ENCODE results near the gene COG4.
"Not testable (repeated sequence)": the region's sequence is repeated elsewhere in the genome, so short reads cannot be mapped to it uniquely, and the experiment has no call there.

The COG4 gene

DNA sequence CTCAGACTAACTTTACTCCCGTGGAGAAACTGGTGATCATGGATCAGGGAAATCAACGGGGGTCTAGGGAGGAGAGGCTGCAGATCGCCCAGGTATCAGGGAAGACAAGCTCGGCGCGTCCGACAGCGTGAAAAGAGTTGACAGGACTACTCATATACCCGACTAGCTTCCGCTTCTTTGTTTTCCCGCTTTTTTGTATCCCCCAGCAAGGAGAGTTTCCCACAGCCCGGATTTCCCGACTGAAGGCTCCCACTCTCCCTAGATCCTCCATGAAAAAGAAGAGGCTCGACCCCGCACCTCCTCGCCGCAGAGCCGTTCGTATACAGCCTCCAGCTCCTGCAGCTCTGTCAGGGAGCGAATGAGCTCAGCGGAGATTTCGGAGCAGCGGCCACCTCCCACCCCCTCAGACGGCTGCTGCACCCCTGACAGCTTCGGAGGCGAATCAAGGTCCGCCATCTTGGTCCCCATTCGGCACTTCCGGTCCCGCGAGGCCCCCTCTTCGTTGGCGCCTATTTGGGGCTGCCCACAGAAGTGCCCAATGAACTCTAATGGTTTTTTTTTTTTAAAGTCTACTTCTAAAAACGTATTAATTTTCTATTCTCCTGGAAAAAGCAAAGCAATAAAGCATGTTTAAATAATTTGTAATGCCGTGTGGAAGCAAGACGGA is at the start of gene COG4:
TSS of gene COG4 (minus strand) at position 479 of the 667 bp plus-strand sequence. CDS start at position 468, 11 bp downstream.
- peak; percentile 20 to 87 (median 80) for DNase-seq

DNA sequence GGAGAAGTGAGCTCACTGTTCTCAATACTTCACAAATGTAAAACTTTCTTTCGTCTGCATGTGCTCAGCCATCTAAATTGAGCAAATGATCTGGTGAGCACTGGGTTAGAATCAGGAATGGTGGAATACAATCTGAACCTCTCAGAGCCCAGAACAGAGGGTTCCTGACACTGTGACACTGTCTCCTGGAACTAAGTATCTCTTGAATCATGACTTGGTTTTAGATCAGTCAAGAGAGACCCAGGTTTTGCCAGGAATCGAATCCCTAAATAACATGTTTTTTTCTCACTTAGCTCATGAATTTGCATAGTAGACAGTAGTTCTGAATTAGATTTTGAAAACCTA is 49.5 kb upstream of the COG4 start:
- DNase-seq, result no peak

DNA sequence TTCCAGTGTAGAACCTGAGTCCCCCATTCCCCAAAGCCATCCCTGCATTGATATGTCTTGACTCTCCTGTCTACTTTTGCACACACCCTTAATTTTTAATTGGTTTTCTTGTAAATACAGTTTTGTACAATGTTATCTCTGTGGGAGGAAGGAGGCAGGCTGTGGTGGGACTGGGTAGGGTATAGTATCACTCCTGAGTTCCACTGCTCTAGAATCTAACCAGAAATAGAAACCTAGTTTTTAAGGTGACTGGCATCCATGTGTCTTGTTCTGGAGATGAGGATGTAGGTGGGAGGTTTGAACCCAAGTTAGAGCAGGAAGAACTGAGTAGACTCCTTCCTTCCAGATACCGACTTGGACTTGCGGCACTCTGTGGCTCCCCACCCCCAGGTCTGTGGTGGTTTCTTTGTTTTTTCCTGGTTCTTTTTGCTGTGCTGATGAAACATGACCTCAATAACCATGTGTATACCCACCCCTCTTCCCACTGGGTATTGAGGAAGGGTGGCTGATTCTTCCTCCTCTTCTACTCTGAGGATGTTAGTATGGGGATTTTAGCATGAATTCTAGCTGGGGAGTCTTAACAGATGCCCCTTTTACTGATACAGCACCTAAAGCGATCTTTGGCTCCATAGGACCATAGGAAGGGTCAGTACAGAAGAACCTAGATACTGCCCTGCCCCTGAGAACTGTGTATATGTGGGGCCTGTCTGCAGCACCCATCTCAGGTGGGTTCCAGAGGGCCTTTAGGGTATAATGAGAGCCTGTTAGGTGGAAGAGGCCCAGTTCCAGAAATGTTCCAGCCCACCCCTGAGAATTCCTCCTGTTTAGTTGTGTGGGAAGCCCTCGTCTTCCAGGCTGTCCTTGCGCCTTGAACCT is 48.9 kb upstream of the COG4 start:
- no peak for DNase-seq

DNA sequence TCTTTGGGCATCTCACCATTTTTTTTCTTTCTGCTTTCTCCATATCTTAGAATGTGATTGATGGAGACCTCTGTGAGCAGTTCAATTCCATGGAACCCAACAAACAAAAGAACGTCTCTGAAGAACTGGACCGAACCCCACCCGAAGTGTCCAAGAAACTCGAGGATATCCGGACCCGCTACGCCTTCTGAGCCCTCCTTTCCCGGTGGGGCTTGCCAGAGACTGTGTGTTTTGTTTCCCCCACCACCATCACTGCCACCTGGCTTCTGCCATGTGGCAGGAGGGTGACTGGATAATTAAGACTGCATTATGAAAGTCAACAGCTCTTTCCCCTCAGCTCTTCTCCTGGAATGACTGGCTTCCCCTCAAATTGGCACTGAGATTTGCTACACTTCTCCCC is 48.3 kb upstream of the COG4 start:
- DNase-seq, result no peak

DNA sequence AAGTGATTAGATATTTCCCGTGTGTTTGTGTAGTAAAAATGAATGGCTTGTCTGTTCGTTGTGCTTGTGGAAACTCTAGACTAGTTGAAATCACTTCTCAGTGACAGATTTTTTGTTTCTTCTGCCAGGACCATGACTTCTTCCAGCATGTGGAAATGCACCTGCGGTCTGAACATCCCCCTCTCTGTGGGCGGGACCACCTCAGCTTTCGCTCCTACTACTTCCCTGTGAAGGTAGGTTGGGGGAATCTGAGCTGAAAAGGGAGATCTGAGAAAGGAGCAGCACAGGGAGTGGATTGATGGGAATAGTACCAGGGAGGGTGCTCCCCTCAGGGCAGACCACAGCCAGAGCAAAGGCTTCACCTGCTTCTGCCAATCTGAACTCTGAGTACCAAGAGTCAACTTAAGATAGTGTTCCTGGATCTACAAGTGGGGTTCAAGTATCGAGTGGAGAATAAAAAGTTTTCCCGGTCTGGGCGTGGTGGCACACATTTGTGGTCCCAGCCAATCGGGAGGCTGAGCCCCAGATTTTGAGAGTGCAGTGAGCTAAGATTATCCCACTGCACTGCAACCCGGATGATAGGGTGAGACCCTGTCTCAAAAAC is 47.7 kb upstream of the COG4 start:
- no peak for DNase-seq

DNA sequence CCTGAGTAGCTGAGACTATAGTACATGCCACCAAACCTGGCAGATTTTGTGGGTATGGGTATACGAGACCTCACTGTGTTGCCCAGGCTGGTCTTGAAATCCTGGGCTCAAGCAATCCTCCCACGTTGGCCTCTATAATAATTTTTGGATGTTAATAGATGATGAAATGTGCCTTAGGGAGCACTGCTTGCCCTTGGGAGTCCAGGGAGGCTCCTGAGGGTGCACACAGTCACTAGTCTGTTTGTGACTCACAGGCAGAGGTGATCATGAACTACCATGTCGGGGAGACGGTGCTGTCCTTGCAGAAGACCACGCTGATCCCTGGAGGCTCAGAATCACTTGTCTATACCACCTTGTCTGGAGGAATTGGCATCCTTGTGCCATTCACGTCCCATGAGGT is 46.4 kb upstream of the COG4 start:
- no peak for DNase-seq

DNA sequence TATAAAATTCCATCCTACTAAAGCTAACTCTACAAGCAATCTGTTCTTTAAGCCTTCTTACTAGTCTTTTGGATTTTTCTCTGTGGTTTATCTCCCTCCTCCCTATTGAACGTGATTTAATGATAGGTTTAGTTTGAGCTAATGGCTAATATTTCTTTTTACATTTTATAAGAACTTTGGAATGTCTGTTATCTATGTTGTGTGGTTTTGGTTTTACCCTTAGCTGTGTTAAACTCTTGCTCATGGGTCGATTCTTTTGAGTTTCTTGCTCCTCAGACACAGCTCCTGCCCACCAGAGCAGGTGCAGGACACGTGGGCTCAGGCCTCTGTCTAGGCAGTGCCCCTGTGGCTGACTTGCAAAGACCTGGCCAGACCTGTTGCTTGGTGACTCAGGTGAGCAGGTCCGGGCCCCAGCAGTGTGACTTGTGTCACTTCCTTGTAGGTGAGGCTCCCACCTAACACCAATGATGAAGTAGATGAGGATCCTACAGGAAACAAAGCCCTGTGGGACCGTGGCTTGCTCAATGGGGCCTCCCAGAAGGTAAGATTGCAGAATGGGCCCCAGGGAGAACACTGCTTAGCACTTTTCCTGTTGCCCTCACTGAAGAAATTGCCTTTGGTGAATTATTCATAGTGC is 45.4 kb upstream of the COG4 start:
- DNase-seq, result no peak

DNA sequence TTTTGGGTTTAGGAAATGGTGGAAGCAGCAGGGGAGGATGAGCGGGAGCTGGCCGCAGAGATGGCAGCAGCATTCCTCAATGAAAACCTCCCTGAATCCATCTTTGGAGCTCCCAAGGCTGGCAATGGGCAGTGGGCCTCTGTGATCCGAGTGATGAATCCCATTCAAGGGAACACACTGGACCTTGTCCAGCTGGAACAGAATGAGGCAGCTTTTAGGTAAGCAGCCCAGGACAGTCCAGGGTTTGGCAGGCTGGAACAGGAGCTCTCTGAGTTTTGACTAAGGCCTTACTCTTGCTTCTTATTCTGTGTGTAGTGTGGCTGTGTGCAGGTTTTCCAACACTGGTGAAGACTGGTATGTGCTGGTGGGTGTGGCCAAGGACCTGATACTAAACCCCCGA is 41.7 kb upstream of the COG4 start:
- DNase-seq, result peak in 9 of 14 donors; percentile 6 to 35 (median 20)

DNA sequence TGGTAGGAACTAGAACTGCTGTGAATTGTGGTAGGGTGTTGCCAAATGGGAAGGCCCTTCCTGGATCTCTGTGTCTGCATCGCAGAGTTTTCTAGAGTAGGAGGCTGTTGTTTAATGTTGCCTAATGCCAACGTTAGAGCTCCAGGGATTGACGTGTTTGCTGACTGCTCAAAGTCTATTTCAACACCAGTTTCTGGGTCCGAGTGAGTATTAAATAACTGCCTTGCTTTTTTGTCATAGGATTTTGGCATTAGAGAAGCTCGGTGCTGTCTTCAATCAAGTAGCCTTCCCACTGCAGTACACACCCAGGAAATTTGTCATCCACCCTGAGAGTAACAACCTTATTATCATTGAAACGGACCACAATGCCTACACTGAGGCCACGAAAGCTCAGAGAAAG is 40.3 kb upstream of the COG4 start:
- DNase-seq, result no peak

DNA sequence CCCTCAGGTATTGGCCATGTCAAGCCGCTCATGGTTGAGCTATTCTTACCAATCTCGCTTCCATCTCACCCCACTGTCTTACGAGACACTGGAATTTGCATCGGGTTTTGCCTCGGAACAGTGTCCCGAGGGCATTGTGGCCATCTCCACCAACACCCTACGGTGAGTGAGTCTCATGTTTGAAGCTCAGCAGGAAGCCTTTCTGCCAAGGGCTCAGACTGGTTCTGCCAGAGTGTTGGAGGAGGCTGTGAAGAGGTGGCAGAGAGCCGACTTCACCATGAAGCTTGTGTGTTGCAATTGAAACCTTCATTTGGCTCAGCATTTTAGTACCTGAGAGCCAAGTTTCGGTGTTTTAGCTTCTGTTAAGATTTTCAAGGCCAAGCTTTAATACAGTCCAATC is 38.3 kb upstream of the COG4 start:
- peak in 7 of 14 donors; percentile 1 to 64 (median 36) for DNase-seq

DNA sequence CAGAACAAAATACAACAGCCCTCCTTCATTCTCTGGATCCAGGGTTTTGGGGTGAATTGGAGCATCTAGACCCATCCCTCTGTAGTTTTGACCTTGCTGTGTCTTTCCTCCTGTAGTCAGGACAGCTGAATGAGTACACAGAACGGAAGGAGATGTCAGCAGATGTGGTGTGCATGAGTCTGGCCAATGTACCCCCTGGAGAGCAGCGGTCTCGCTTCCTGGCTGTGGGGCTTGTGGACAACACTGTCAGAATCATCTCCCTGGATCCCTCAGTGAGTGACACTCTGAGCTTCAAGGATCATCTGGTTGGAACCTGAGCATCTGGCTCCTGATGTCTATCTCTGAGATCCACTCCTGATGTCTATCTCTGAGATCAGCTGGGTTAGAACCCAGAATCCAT is 32.7 kb upstream of the COG4 start:
- no peak for DNase-seq

DNA sequence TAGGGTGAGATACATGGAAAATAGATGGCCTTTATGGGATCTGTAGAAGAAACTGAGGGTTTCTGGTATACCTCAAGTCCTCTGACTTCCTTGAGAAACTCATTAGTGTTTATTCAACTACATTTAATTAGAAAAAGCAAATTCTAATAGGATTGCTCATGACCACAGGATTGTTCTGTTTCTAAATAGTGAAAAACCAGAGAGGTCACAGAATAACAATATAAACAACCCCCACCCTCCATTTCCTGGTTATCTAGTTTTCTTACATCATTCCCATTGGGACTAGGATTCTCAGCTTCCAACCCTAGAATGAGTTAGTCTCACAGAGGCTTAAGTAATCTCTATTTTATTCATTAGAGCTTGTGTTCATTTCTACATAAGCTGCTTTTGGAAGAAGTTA is 30.3 kb upstream of the COG4 start:
- no peak for DNase-seq

DNA sequence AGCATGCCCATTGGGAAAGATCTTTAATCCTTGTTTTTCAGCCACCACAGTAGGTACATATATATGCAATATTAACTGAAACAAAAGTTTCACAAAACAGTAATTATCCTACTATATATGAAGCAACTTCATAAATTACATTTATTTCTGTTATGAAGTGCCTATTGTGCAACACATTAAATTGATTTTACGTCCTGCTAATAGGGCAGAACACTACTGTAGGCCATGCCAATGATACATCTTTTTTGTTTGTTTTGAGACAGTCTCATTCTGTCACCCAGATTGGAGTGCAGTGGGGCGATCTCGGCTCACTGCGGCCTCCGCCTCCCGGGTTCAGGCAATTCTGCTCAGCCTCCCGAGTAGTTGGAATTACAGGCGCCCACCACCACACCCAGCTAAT is 29.3 kb upstream of the COG4 start:
- no peak for DNase-seq

DNA sequence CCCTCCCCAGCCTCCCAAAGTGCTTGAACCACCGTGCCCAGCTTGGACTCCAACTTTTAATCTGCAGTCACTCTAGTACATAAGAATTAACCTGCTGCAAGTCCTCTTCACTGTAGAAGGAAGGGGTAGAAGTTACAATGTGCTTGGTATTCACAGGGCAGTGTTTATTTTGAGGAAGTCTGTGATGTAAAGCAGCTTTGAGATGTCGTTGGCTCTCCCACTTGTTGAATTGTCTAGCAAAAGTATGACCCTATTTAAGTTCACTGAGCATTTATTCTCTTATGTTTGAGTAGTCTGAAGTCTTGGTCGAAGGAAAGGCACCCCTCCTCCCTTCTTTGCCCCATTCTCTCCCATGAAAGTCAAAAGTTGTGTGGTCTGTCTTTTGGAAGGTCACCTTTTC is 28.4 kb upstream of the COG4 start:
- DNase-seq, result no peak

DNA sequence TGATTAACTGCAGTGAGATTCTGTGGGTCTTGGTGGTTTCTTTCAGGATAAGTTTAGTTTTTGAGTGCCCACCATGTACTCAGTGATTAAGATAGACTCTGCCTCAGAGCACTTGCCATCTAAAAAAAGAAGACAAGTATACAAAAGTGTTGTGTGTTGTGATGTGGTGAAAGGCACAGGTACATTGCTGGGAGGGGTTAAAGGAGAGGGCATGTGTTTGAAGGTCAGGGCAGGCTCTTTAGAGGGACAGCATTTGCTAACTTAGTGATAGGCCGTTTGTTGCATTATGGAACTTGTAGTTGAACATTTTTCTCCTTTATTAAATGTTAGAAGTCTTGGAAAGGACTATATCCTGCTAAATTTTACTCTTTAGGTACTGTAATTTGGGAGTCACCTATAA is 26.7 kb upstream of the COG4 start:
- DNase-seq, result no peak

DNA sequence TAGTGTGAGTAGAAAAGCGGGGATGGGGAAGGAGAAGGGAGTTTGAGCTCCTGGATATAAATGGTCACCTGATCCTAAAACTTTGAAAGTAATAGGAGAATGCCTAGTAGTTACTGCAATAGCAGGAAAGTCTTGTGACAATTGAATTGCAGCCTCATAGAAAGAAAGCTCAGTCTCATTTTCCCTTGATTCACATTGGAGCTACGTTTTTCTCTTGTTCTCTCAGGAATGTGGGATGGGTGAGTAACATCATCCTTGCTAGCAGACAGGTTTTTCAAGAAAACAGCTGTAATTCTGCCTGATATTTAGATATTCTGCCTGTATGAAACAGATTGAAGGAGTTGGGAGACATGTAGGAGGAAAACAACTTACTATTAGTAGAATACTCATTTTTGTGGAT is 25.6 kb upstream of the COG4 start:
- no peak for DNase-seq

DNA sequence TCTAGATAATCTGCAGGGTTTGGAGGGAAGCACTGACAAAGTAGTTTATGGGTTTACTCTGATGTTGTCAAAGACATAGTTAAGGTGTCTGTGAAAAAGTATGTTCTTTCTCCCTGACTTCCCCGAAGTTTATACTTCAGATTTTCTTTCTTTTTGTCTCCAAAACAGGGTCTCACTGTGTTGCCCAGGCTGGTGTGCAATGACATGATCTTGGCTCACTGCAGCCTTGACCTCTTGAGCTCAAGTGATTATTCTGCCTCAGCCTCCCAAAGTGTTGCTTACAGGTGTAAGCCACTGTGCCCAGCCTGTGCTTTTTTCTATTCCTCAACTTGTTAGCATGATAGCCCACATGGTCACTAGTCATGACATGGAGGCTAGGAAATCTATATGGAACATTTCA is 21.2 kb upstream of the COG4 start:
- no peak for DNase-seq

DNA sequence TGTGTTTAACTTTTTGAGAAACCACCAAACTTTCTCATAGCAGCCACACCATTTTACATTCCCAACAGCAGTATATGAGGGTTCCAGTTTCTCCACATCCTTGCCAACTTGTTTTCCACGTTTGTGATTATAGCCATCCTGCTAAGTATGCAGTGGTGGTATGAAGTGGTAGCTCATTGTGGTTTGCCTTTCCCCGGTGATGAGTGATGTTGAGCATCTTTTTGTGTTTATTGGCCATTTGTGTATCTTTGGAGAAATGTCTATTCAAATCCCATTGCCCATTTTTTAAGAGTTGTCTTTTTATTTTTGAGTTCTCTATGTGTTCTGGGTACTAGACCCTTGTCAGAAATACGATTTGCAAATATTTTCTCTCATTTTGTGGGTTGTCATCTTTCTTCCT is 17.6 kb upstream of the COG4 start:
- DNase-seq, result no peak

DNA sequence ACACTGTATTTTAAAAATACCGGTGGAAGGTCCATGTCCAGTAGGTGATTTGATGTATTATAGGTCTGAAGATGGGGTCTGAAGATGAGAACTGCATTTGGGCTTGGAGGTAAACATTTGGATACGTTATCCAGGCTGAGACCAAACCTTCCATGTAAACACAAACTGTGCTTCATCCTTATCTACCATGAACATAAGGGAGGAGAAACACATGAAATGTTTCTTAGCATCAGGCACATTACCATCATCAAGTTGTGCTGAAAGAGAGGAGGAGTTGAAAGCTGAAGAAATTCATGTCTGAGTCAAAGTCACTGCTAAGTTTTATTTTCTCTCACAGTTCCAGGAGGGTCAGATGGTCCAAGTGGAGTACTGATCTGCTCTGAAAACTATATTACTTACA is 11.6 kb upstream of the COG4 start:
- no peak for DNase-seq

DNA sequence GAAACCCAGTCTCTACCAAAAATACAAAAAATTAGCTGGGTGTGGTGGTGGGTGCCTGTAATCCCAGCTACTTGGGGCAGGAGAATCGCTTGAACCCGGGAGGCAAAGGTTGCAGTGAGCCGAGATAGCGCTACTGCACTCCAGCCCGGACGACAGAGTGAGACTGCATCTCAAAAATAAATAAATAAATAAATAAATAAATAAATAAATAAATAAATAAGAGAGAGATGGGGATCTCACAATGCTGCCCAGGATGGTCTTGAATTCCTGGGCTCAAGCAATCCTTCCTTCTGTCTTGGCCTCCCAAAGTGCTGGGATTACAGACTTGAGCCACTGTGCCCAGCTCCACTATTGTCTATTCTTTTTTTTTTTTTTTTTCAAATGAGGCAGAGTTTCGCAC is 6.6 kb upstream of the COG4 start:
- DNase-seq, result not testable (repeated sequence)

DNA sequence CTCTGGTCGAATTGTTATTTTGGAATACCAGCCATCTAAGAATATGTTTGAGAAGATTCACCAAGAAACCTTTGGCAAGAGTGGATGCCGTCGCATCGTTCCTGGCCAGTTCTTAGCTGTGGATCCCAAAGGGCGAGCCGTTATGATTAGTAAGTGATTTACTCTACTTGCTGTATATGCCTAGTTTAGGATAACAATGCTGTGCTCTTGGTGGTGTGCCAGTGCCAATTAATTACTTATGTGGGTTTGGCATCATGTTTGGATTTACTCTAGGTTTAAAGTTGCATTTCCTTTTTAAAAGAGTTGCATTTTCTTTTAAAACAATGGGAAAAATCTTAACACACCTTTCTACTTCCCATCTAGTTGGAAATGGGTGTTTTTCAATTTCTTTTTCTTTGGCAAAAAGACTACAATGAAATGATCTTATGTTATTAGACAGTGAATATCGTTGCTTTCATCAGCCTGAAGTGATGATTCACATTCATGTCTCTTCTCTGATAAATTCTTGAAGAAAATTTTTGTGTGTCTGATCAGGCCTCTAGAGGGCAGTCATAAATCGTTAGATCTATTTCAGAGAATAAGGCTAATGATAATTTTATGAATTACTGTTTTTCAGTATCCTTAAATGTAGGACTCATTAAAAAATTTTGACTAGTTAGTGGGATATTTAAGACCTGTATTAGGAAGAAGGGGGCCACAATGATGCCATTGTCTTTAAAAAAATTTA is 5.9 kb upstream of the COG4 start:
- peak in 1 of 14 donors; percentile 14 for DNase-seq

DNA sequence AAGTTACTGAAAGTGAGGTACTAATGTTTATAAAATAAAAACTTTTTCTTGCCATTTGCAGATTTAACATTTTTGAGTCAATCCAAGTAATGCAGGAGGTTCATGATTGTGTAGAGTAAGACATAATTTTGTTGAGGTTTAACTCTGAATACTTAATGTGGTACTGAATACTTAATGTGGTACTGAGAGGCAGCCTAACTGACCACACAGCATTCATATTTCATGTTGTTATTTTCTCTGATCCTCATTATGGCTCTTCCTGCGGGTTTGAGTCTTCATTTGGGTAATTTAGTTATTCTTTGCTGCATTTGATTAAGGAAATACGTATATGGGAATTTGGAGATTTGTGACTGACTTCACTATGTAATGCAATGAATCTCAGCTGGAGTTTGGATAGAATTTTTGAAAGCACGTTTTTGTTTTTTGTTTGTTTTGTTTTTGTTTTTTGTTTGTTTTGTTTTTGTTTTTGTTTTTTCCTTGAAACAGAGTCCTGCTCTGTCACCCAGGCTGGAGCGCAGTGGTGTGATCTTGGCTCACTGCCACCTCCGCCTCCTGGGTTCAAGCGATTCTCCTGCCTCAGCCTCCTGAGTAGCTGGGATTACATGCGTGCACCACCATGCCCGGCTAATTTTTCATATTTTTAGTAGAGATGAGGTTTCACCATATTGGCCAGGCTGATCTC is 4.1 kb upstream of the COG4 start:
- no peak for DNase-seq

Data from C1 segment of cervical spinal cord (tissue), 14 donors.